ENCODE measurements around the gene WDR18.
A peak's percentile ranks its signal among the peaks of the same experiment; 100 is the strongest.

WDR18 gene

DNA sequence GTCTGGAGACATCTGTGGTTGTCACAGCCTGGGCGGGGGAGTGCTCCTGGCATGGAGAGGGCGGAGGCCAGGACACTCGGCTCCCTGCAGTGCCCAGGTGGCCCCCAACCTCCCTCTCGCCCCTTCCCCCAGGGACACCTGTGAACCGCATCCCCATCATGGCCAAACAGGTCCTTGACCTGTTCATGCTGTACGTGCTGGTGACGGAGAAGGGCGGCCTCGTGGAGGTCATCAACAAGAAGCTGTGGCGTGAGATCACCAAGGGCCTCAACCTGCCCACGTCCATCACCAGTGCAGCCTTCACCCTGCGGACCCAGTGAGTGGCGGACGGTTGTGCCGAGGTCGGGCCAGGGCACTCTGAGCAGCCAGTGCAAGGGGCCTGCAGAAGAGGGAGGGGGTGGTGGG, 20.0 kb upstream of the WDR18 start:
- DNase-seq (ENCODE audit: low read depth in 3 of 3): no peak

DNA sequence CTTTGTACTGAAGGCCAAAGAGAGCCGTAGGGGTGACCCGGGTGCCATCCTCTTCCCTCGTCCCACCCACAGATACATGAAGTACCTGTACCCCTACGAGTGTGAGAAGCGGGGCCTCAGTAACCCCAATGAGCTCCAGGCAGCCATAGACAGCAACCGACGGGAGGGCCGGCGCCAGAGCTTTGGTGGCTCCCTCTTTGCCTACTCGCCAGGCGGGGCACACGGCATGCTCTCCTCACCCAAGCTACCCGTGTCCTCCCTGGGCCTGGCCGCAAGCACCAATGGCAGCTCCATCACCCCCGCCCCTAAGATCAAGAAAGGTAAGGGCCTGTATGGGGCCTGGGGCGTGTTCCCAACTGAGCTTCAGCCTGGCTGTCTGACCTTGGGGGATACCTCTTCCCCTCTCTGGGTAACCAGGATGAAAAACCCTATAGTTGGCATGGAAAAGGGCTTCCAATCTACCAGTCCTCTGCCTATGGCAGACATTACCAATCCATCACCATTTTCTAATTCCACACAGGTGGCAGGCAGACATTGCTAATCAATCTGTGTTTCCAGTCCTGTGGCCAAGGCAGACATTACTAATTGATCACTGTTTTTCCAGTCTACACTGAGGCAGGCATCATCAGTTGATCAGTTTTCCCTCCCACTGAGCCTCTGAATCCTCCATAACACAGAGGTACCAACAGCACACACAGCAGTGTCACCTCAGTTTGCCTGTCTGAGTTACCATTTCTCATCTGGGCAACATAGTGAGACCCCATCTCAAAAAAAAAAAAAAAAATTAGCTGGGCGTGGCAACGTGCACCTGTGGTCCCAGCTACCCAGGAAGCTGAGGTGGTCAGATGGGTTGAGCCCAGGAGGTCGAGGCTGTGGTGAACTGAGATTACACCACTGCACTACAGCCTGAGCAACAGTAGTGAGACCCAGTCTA, 19.1 kb upstream of the WDR18 start:
- no peak for DNase-seq (ENCODE audit: low read depth in 3 of 3)

DNA sequence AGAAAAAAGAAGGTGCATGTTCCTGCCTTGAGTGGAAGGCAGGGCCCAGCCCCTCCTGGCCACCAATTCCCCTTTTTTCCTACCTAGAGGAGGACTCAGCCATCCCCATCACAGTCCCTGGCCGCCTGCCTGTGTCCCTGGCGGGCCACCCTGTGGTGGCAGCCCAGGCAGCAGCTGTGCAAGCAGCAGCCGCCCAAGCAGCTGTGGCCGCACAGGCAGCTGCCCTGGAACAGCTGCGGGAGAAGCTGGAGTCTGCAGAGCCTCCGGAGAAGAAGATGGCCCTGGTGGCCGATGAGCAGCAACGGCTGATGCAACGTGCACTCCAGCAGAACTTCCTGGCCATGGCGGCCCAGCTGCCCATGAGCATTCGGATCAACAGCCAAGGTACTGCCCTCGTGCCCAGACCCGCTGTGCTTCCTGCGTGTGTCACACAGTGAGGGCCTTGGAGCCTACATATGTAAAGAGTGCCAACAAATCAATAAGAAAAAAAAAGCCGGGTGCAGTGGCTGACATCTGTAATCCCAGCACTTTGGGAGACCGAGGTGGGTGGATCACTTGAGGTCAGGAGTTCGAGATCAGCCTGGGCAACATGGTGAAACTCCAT, 17.6 kb upstream of the WDR18 start:
- DNase-seq (ENCODE audit: low read depth in 3 of 3): no peak

DNA sequence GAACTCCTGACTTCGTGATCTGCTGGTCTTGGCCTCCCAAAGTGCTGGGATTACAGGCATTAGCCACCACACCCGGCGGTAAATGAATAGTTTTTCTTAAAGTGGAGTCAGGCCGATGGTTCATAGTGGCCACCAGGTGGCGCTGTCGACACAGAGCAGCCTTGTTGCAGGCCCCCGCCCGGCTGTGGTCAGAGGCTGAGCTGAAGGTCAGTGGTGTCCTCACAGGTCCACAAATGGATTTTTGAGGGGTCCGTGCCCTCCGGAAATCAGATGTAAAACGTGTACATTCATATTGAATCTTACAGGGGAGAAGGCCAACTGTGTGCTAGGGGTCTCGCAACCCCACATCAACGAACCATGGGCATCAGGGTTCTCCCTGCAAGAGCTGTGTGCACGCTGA, 13.4 kb upstream of the WDR18 start:
- no peak for DNase-seq (ENCODE audit: low read depth in 3 of 3)

DNA sequence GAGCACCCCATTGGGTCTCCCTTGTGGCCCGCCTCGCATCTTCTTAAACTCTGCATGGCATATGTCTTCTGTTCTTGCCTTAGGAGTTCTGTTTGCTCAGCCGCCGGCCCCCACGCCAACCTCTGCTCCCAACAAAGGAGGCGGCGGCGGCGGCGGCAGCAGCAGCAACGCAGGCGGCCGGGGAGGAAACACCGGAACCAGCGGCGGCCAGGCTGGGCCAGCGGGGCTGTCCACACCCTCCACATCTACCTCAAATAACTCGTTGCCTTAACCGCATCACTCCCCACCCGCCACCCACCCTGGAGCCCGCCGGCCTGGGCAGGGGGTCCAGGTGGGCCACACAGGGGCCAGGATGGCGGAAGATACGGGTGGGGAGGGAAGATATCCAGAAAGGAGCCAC, 12.3 kb upstream of the WDR18 start:
- DNase-seq (ENCODE audit: low read depth in 3 of 3): no peak

DNA sequence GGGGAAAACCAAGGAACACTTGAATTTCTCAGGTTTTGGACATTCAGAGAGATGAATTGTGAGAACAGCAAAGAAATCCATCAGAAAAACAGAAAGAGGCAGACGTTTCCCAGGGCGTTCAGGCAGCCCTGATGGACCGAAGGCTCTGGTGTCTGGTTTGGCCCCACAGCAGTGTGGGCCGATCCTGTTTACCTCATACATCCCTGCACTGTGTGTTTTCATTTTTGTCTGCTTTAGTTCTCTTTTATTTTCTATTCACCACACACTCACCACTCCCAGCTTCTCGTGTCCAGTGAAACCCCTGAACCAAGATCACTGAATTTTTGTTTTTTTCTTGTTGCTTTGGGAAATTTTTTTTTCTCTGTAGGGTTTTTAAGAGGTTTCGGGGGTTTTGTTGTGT, 11.9 kb upstream of the WDR18 start:
- no peak for DNase-seq (ENCODE audit: low read depth in 3 of 3)

DNA sequence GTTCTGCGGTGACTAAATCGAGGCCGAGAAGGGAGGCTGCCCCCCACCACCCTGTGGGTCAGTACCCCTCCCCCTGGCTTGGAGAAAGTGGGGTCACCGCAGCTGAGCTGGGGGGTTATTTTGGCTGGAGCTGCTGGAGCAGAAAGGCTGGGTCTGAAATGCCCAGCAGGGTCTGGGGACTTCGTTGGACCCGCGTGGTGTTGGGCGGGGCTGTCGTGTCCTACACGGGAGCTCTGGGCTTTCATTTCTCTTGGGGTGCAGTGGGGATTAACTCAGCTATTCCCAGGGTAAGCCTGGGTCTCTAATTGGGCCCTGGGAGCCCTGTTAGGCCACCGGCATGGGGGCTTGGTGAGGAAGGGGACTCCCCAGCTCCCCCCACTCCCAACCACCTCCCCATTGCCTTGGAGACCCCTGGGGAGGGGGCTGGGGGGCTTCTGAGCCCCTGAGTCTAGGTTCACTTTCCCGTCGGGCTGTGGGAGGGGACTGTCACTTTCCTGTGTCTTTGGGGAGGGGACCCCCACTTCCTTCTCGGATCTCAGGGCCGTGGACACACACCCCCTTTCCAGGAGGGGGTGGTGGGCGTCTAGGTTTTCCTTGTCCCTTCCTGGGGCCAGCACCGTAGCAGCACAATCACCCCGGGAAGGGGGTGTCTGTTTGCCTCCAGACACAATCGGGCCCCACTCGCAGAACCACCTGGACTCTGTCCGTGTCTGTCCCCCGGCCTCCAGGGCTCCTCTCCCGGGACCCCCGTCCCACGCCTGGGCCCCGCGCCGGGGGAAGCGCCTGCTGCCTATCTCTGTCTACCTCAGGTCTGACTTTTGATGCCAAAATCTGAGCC, 10.2 kb upstream of the WDR18 start:
- DNase-seq (ENCODE audit: low read depth in 3 of 3): no peak

DNA sequence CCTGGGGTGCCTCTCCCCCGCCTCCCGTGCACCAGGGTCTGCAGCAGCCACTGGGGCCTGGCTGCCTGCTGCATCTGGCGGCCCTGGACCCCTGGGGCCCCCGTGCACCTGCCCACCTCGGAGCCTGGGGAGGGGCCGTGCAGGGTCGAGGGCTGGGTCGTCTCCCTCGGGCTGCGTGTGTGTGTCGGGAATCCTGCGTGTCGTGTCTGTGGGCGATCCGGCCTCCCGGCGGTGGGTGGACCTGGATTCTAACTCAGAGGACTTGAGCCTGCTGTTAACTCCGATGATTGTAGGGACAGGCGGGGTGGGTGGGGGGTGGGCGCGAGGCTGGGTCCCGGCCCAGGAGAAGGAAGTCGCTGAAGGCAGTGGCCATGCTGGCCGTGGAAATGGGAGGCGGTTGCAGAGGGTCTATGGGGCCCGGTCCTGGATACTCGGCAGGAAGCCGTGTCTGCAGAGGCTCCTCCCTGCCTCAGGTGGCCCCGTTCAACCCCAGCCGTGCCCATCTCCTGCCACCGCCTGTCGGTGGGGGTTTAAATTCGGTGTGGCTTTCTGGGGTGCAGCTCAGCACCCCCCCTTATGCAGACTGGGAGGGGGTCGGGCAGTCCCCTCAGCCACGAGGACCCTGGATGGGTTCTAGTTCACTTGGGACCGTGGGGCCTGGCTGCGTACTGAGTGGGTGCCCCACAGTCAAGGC, 9.4 kb upstream of the WDR18 start:
- DNase-seq (ENCODE audit: low read depth in 3 of 3): no peak

DNA sequence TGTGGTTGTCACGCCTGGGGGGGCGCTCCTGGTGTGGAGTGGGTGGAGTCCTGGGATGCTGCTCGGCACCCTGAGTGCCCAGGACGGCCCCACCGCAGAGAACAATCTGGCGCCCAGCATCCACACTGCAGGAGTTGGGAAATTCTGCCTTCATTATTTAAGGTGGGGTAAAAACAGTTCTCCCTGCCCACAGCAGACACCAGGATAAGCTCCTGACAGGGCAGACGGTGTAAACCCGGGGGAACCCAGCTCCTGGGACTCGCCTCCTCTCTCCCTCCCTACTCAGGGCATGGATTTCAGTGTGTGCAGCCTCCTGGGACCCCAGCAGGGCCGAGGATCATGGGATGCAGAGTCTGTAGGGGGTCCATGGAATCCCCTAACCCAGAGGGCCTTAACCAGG, 7.7 kb upstream of the WDR18 start:
- no peak for DNase-seq (ENCODE audit: low read depth in 3 of 3)

DNA sequence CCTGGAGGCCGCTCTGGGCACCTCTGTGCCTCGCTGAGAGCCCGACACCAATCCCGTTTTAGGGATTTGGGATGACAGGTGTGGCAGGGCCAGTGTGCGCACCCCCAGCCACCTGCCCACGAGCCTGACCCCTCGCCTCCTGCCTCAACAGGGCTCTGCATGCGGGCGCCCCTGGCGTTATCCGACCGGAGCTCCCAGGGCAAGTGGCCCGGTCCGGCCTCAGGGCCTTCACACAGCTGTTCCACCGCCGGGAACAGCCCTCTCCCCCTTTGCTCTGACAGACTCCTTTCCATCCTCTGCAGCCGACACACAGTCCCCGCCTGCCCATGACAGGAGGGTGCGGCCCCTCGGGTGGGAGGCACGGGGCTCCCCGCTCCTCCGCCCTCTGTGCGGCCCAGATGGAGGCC, 7.1 kb upstream of the WDR18 start:
- no peak for DNase-seq (ENCODE audit: low read depth in 3 of 3)

DNA sequence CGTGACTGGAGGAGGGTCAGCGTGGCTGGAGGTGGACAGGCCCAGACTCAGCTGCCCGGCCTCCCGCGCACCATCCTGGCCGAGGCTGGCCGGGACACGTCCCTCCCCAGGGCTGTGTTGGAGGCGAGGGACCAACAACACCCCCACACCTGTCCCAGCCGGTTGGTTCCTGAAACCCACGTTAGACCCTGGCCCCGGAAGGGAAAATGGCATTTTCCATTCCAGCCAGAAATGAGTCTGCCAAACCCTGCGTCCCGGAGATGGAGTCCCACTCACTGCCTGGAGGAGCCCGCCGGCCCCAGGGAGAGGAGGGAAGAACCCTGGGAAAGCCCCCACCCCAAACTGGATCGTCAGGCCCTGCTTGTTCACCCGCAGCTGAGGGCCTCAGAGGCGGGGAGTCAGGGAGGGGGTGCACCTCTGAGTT, 4.8 kb upstream of the WDR18 start:
- DNase-seq (ENCODE audit: low read depth in 3 of 3): no peak

DNA sequence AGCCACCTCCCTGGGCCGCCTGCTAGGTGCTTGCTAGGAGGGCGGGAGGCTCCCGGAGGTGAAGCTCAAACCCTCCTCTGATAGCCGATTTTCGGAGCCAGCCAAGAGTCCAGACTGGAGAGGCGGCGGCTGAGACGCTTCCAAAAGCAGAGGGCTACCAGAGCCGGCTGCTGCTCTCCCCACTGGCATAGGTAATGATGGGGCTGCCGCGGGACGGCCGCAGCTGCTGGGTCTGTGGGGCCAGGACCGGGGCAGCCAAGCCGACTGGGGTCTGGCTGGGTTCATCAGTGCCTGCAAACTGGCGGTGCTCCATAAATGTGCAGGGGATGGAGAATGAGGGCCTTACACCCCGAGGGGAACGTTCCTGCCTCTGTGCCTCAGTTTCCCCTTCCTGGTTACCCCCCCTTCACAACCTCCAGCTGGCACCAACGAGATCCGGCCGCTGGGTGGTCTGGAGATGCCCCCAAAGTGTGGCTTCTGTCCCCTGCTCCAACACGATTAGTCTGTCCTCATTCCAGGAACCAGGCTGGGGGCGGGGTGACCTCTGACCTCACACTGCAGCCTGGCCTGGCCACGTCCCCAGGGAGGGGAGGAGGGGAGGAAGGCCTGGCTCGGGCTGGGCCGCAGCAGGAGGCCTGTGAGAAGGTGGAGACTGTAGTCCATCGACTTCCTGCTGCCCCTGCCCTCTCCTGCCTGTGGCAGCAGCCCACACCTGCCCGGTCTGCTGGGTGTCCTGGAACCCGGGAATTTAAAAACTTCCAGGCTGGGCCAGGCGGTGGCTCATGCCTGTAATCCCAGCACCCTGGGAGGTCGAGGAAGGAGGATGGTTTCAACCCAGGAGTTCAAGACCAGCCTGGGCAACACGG, 3.8 kb upstream of the WDR18 start:
- DNase-seq (ENCODE audit: low read depth in 3 of 3): no peak

DNA sequence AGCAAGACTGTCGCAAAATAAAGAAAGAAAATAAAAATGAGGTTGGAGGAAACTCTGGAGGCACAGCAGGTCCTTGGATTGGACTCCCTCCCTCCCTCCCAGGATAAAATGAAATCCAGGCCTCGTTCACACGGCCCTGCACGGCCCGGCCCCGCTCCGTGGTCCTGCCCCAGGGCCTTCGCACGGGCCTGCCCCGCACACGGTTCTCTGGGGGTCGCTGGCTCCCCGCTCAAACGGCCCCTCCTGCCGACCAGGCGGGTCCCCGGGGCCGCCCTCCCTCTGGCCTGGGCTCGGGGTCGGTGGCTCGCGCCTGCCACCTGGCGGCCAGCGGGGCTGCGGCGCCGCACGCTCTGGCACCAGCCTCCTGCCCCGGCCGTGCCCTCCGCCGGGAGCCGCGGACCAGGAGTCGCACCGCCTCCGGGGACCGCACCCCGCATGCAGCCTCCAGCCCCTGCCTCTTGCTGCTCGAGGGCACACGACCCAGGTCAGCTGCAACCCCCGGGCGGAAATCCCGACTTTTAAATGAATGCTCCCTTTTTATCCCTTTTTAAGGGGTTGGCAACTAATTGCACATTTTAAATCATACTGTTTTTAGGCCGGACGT, 1.5 kb upstream of the WDR18 start:
- peak; percentile 42 to 69 (median 67) for DNase-seq (ENCODE audit: low read depth in 3 of 3)

DNA sequence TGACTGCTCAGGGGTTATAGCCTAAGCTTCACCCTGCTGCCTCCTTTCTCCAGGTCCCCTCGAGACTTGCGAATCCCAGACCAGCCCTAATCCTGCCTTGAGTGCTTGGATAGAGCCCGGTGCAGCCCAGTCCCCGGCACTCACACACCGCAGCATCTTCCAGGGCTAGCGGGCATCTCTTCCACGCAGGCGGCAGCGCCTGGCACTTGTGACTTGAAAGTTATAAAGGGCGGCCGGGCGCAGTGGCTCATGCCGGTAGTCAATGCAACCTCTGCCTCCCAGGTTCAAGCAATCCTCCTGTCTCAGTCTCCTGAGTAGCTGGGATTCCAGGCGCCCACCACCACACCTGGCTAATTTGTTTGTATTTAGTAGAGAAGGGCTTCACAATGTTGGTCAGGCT, 1.9 kb downstream of the WDR18 start:
- DNase-seq (ENCODE audit: low read depth in 3 of 3): no peak

DNA sequence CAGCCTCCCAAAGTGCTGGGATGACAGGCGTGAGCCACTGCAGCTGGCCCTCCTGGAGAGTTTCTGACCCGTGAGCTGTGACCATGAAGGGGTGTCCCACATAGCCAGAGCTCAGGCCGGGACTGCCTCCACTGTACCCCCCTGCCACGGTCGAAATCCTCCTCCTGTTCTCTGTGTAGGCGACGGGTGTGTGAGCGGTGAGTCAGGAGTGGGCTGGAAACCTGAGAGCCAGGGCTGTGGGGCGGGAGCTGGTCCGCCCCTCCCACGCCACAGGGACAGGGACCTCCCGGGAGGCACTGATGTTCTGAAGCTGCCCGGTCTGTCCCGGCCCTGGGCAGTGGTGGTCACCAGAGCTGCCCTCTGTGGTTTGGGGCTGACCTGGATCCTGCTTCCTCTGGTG, 3.9 kb downstream of the WDR18 start:
- DNase-seq (ENCODE audit: low read depth in 3 of 3): no peak

DNA sequence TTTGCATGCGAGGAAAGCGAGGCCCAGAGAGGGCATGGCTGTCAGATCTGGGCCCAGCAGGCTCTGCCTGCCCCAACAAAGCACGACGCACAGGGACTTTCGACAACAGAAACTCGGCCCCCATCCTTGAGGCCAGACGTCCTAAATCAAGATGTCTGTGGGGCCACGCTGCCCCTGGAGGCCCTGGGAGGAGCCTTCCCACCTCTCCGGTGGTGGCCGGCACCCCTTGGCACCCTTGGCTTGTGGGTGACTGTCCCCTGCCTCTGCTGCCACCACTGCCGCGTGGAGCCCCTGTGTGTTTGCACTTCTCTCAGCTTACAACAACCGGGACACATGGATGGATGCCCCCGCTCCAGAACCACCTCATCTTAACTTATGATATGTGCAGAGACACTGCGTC, 4.4 kb downstream of the WDR18 start:
- DNase-seq (ENCODE audit: low read depth in 3 of 3): no peak

DNA sequence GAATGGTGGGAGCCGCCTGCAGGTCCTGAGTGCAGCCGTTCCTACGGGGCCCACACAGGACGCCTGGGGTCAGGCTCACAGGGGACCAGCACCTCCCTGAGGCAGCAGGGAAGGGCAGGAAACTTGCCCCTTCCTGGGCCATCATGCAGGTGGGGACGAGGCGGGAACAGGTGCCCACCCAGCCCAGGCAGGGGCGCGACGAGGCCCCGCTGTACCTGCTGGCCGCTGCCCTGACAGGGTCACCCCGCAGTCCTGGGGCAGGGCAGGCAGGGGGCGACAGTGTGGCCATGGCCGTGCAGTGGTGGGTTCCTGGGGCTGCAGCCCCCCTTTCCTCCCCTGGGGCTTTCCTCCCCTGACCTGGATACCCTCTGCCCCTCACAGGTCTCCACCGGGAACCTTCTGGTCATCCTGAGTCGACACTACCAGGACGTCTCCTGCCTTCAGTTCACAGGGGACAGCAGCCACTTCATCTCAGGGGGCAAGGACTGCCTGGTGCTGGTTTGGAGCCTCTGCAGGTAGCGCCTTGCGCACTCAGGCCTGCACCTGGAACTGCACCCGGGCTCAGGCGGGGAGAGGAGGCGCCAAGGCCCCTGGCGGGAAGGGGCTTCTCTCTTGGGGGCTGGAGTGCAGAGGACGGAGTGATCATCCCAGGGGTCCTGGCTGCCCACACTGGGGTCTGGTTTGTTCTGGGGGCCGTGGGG, 5.4 kb downstream of the WDR18 start:
- no peak for DNase-seq (ENCODE audit: low read depth in 3 of 3)

DNA sequence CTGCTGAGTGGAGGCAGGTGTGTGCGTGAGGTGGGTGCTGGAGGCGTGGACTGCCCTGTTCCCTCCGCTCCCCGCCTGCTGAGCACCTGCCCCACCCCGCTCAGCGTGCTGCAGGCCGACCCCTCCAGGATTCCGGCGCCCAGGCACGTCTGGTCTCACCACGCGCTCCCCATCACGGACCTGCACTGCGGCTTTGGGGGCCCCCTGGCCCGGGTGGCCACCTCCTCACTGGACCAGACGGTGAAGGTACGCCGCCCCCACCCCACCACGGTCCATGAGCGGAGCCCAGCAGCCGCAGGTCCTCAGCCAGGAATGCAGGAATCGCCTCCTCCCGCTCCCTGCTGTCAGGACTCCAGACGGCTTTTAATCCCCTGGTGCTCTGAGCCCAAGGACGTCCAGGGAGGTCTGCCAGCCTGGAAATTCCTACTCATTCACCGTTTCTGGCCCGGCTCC, 6.0 kb downstream of the WDR18 start:
- no peak for DNase-seq (ENCODE audit: low read depth in 3 of 3)

DNA sequence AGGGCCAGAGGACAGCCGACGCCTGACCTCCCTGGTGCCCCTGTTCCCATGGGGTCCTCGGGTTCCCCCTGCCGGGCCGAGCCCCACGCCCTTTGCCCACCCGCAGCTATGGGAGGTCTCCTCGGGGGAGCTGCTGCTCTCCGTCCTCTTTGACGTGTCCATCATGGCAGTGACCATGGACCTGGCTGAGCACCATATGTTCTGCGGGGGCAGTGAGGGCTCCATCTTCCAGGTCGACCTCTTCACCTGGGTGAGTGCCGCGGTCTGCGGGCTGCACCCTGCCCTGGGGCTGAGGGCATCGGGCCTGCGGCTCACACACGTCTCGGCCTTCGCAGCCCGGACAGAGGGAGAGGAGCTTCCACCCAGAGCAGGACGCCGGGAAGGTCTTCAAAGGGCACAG, 6.6 kb downstream of the WDR18 start:
- DNase-seq (ENCODE audit: low read depth in 3 of 3): no peak

All from stimulated activated CD4-positive, alpha-beta T cell treated with anti-CD3 and anti-CD28 coated beads, TNF-alpha, amount 100 ng/mL, for 24 hours (primary cell).